Omental fat pad (tissue), 4 donors: ENCODE measurements around the gene RPE65. TPM values are rescaled to one million over a fixed set of nuclear protein-coding genes. Genes with fewer than 3 reads are reported as not detected.

ENCODE experiments used
- ATAC-seq: fragments of 150-250 bp; one replicate; pipeline ENCODE4 v1.9.1; 2016; ENCODE audit warnings: mild to moderate bottlenecking, moderate library complexity; ENCODE audit not compliant: low FRiP score
- DNase-seq: peaks from one replicate; pipeline ENCODE4 v3.0.0-alpha.2; 2019; ENCODE audit warnings: low spot score
- CTCF ChIP-seq, 3 donors: fragments of 450-650 bp; IDR thresholded peaks; one replicate each; pipeline ENCODE4 v1.5.1; 2016 to 2017; ENCODE audit warnings: antibody characterized with exemption in 3 of 3, mild to moderate bottlenecking in 3 of 3, moderate library complexity in 2 of 3
- small RNA-seq: library from RNA; depleted of rRNA; stranded (forward); fragments of <200 nt; gene quantifications from one replicate; pipeline ENCODE3, GENCODE V24; 2016
- total RNA-seq, 4 donors: library from RNA; depleted of rRNA; stranded (reverse); fragments of >200 nt; gene quantifications; one replicate each; pipeline ENCODE4 v1.1.0, GENCODE V29; 2016

RPE65 gene
- total RNA-seq, 4 donors from 2014 or later, result not detected

GRCh38 chr1:68384872-68385411, 64.8 kb downstream of the RPE65 start:
- ATAC-seq (no peak), DNase-seq (no peak)
- no peak for TF ChIP-seq CTCF (IDR thresholded peaks at IDR 0.05)

GRCh38 chr1:68384321-68384813, 65.4 kb downstream of the RPE65 start:
- no peak for TF ChIP-seq CTCF (IDR thresholded peaks at IDR 0.05)
- no peak for DNase-seq

GRCh38 chr1:68383092-68383491, 66.7 kb downstream of the RPE65 start:
- no peak for ATAC-seq
- no peak for DNase-seq
- no peak for TF ChIP-seq CTCF (IDR thresholded peaks at IDR 0.05)

More at GRCh38 chr1:68384321-68384813, 65.4 kb downstream of the RPE65 start:
- ATAC-seq, result peak; percentile 98

GRCh38 chr1:68379085-68379478, 70.7 kb downstream of the RPE65 start:
- no peak for ATAC-seq
- TF ChIP-seq CTCF (IDR thresholded peaks at IDR 0.05), result no peak
- DNase-seq, result no peak

Small RNA genes lying within 50 kb of the gene (small RNA-seq; reads per million reads assigned to genes)
- not detected for gene AL139413.1

Other genes starting within 250 kb of the RPE65 start
- gene WLS, start 217.4 kb downstream of the RPE65 start, total RNA-seq, result 100 to 1,000 TPM in 1 of 4 donors, 10 to 100 TPM in 3; 44.4 to 114 (median 55.2) TPM
- gene DEPDC1, start 47.1 kb upstream of the RPE65 start, total RNA-seq, result under 1 TPM in 2 of 4 donors, not detected in 2; 0.19 to 0.96 TPM